ENCODE data around the gene GFOD1.

Gene GFOD1

GRCh38 chr6:13405961-13406477 is 81.4 kb downstream of the GFOD1 start:
- H3K4me2 ChIP-seq (ENCODE audit: low read depth, low read length, poor library complexity, severe bottlenecking) = no peak overlapping the region
- H3K9me2 ChIP-seq (replicated peaks; ENCODE audit: low read depth, low read length) = no peaks in the 10 kb centered on the region
- no peak overlapping the region for H3K4me3 ChIP-seq (ENCODE audit: low read length, poor library complexity, severe bottlenecking)
- no peaks in the 10 kb centered on the region for H3F3A ChIP-seq (ENCODE audit: low read depth)
- H3K27me3 ChIP-seq (ENCODE audit: insufficient read depth, low read length, poor library complexity, severe bottlenecking) = no peaks in the 10 kb centered on the region
- no peak overlapping the region for H2AFZ ChIP-seq (ENCODE audit: low read length)
- H3K79me2 ChIP-seq (ENCODE audit: insufficient read depth, low read length) = no peaks in the 10 kb centered on the region
- no peaks in the 10 kb centered on the region for H3K4me1 ChIP-seq (ENCODE audit: insufficient read depth, low read length, poor library complexity, severe bottlenecking)
- H4K20me1 ChIP-seq (ENCODE audit: insufficient read depth, low read length, poor library complexity, severe bottlenecking) = no peaks in the 10 kb centered on the region
- no peak overlapping the region for H3K9ac ChIP-seq (ENCODE audit: low read depth, low read length, poor library complexity, severe bottlenecking)
- H3K36me3 ChIP-seq (ENCODE audit: insufficient read depth, low read length) = no peaks in the 10 kb centered on the region
- H3K9me3 ChIP-seq (ENCODE audit: insufficient read depth, low read depth, low read length) = no peaks in the 10 kb centered on the region
- TF ChIP-seq, protein P1, sequence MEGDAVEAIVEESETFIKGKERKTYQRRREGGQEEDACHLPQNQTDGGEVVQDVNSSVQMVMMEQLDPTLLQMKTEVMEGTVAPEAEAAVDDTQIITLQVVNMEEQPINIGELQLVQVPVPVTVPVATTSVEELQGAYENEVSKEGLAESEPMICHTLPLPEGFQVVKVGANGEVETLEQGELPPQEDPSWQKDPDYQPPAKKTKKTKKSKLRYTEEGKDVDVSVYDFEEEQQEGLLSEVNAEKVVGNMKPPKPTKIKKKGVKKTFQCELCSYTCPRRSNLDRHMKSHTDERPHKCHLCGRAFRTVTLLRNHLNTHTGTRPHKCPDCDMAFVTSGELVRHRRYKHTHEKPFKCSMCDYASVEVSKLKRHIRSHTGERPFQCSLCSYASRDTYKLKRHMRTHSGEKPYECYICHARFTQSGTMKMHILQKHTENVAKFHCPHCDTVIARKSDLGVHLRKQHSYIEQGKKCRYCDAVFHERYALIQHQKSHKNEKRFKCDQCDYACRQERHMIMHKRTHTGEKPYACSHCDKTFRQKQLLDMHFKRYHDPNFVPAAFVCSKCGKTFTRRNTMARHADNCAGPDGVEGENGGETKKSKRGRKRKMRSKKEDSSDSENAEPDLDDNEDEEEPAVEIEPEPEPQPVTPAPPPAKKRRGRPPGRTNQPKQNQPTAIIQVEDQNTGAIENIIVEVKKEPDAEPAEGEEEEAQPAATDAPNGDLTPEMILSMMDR (conservative IDR thresholded peaks at IDR 0.05; ENCODE audit: low read length) = no peak
- no peak for TF ChIP-seq EZH2phosphoT487 (IDR thresholded peaks at IDR 0.05; ENCODE audit: borderline replicate concordance)

DNA sequence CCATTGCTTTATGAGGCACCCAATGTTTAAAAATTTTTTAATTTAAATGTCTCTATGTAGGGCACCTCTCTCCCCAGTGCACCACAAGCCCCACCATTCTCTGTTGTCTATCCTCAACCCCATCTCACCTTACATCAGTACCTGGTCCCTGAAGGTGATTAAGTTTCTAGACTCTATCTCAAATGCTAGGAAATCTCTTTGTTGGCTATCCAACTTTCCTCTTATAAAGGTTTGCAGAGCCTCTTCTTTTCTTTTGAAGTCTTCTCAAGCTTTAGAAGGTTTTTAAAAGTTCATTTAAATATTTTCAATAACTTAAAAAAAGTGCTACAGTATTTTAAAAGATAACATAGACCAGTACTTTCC is 82.5 kb downstream of the GFOD1 start:
- no peaks in the 10 kb centered on the region for H3K27me3 ChIP-seq (ENCODE audit: insufficient read depth, low read length, poor library complexity, severe bottlenecking)
- TF ChIP-seq, protein P1 (conservative IDR thresholded peaks at IDR 0.05; ENCODE audit: low read length) = no peak
- no peak for TF ChIP-seq EZH2phosphoT487 (IDR thresholded peaks at IDR 0.05; ENCODE audit: borderline replicate concordance)
- no peaks in the 10 kb centered on the region for H4K20me1 ChIP-seq (ENCODE audit: insufficient read depth, low read length, poor library complexity, severe bottlenecking)
- H3F3A ChIP-seq (ENCODE audit: low read depth) = no peaks in the 10 kb centered on the region
- no peak overlapping the region for H2AFZ ChIP-seq (ENCODE audit: low read length)
- no peaks in the 10 kb centered on the region for H3K9me2 ChIP-seq (replicated peaks; ENCODE audit: low read depth, low read length)
- H3K4me2 ChIP-seq (ENCODE audit: low read depth, low read length, poor library complexity, severe bottlenecking) = no peak overlapping the region
- no peaks in the 10 kb centered on the region for H3K79me2 ChIP-seq (ENCODE audit: insufficient read depth, low read length)
- H3K9ac ChIP-seq (ENCODE audit: low read depth, low read length, poor library complexity, severe bottlenecking) = no peak overlapping the region
- H3K4me3 ChIP-seq (ENCODE audit: low read length, poor library complexity, severe bottlenecking) = no peak overlapping the region
- no peaks in the 10 kb centered on the region for H3K36me3 ChIP-seq (ENCODE audit: insufficient read depth, low read length)
- H3K9me3 ChIP-seq (ENCODE audit: insufficient read depth, low read depth, low read length) = no peaks in the 10 kb centered on the region
- no peaks in the 10 kb centered on the region for H3K4me1 ChIP-seq (ENCODE audit: insufficient read depth, low read length, poor library complexity, severe bottlenecking)

DNA sequence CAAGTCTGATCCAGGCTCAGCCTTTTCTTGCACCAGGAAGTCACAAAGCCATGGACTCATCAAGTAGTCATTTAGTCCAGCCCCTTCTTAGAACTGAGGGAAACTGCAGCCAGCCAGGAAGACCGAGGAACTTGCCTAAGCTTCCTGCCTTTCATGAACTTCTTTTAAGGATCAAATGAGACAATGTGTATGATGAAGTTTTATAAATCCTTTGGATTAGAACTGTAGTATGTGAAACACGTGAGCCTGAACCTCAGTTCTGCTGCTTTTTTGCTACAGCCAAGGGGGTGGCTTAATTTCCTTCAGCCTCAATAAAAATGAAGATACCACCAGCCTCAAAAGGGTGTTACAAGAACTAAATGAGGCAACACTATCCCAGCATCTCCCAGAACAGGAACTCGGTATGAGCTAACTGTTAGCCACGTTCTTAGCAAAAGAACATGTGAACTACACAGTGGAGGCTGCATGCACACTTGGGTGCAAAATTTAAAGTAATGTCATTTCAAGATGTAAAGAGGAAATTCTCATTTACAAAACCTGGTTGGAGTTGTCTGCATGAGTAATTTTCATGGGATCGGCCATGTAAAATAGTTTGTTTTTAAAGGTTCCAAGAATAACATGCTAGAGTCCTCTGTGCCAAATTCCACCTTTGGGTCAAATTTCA is 83.0 kb downstream of the GFOD1 start:
- H3K4me3 ChIP-seq (ENCODE audit: low read length, poor library complexity, severe bottlenecking) = no peak overlapping the region
- H3K9me3 ChIP-seq (ENCODE audit: insufficient read depth, low read depth, low read length) = no peaks in the 10 kb centered on the region
- H3K79me2 ChIP-seq (ENCODE audit: insufficient read depth, low read length) = no peaks in the 10 kb centered on the region; the same call in 1 of the 2 replicates
- H3K9ac ChIP-seq (ENCODE audit: low read depth, low read length, poor library complexity, severe bottlenecking) = no peak overlapping the region
- H2AFZ ChIP-seq (ENCODE audit: low read length) = no peak overlapping the region
- no peak overlapping the region for H3K4me2 ChIP-seq (ENCODE audit: low read depth, low read length, poor library complexity, severe bottlenecking)
- H3K9me2 ChIP-seq (replicated peaks; ENCODE audit: low read depth, low read length) = no peaks in the 10 kb centered on the region
- H3K27me3 ChIP-seq (ENCODE audit: insufficient read depth, low read length, poor library complexity, severe bottlenecking) = no peaks in the 10 kb centered on the region
- no peaks in the 10 kb centered on the region for H3K4me1 ChIP-seq (ENCODE audit: insufficient read depth, low read length, poor library complexity, severe bottlenecking)
- TF ChIP-seq, protein P1 (conservative IDR thresholded peaks at IDR 0.05; ENCODE audit: low read length) = no peak
- no peak for TF ChIP-seq EZH2phosphoT487 (IDR thresholded peaks at IDR 0.05; ENCODE audit: borderline replicate concordance)
- H3K36me3 ChIP-seq (ENCODE audit: insufficient read depth, low read length) = no peaks in the 10 kb centered on the region
- no peaks in the 10 kb centered on the region for H3F3A ChIP-seq (ENCODE audit: low read depth)
- no peaks in the 10 kb centered on the region for H4K20me1 ChIP-seq (ENCODE audit: insufficient read depth, low read length, poor library complexity, severe bottlenecking)
